GM19239 (cell line): ENCODE measurements around the gene TBP.

Source experiments
- DNase-seq: peaks from one replicate; pipeline ENCODE4 v3.0.0; 2011; ENCODE audit warnings: low spot score; ENCODE audit not compliant: insufficient read length
- FAIRE-seq: peaks from 2 replicates; lab custom pipeline; 2011; peaks lifted over from hg19 to GRCh38; lab: Jason Lieb, UNC

Gene TBP

DNA sequence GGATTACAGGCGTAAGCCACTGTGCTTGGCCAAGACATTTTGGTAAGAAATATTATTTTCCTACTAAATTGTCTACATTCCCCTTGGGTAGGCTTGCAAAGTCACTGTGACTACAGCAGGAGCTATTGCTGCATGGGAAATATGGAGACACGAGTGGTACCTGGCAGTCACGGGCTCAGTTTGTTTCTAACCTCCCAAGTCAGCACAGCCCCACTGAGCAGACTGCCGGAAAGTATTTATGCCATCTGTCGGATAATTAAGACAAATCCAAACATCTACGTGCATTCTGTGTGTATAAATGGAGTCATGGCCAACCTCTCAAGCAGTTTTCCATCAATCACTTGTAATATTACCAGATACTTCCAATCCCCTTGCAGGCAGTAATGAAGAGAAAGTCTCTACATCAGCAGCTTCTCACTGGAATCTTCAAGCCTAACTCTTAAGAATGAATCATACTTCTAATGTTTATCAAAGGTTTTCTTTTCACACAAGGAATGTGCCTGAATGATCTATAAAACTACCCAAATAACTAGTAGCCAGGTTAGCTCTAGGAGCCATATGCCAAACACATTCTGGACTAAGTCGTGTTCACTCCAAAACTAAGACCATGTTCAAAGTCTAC lies 21.2 kb upstream of the TBP start:
- DNase-seq = no peak
- no peak for FAIRE-seq

DNA sequence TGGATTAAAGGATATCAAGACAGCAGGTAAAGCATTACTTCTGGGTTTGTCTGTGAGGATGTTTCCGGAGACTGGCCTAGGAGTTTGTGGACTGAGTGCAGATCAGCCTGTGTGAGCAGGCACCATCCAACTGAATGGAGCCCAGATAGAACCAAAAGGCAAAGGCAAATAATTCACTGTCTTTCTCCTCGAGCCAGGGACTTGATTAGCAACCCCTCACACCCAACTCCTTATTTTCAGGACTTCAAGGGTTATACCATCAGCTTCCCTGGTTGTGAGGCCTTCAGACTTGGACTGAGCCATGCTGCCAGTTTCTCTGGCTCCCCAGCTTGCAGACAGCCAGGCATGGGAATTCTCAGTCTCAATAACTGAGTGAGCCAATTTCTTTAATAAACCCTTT lies 20.4 kb upstream of the TBP start:
- FAIRE-seq = no peak
- no peak for DNase-seq

DNA sequence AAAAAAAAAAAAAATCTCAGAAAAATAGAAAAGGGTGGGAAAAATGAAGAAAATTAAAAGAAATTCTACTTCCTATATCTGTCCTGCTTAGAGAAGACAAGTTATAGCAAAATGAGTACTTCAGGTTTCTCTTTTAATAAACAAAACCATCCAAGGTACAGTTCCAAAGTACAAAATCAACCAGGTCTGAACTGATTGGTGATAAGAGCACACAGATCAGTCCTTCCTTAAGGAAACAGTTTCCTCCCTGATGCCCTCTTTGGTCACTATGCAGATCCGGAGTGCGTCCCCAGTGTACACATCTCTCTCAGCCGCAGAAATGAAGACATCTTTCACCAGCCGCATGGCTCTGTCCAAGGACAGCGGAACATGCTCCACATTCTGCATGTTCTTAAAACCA lies 19.2 kb upstream of the TBP start:
- DNase-seq (no peak), FAIRE-seq (no peak)

DNA sequence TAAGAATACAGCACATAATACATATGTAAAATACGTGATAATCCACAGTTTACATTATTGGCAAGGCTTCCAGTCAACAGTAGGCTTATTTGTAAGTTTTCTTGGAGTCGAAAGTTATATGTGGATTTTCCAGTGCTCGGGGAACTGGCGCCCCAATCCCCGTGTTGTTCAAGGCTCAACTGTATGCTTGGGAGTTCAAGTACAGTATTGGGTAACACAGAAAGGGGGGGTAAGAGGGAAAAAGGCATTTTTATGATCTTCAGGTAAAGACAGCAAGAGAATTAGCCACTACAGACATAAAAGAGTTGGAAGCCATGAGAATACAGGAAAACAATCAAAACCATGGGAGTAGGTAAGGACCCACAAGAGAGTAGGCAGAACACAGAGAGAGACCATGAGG lies 17.5 kb upstream of the TBP start:
- no peak for DNase-seq

DNA sequence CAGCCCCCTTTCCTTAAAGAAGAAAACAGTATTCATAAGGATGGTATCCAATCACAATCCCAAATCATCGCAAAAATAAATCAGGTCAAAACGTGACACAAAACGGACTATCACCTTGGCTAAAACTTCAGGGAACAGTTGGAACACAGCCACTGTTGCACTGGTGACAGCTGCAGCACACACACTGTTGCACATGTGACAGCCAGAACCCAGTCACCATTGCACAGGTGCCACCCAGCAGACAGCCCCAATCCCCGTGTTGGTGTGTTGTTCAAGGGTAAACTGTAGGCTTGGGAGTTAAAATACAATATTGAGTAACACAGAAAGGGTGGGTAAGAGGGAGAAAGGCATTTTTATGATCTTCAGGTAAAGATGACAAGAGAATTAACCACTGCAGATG lies 16.8 kb upstream of the TBP start:
- DNase-seq (no peak), FAIRE-seq (no peak)

More for the DNA sequence above, 17.5 kb upstream of the TBP start:
- FAIRE-seq = no peak

DNA sequence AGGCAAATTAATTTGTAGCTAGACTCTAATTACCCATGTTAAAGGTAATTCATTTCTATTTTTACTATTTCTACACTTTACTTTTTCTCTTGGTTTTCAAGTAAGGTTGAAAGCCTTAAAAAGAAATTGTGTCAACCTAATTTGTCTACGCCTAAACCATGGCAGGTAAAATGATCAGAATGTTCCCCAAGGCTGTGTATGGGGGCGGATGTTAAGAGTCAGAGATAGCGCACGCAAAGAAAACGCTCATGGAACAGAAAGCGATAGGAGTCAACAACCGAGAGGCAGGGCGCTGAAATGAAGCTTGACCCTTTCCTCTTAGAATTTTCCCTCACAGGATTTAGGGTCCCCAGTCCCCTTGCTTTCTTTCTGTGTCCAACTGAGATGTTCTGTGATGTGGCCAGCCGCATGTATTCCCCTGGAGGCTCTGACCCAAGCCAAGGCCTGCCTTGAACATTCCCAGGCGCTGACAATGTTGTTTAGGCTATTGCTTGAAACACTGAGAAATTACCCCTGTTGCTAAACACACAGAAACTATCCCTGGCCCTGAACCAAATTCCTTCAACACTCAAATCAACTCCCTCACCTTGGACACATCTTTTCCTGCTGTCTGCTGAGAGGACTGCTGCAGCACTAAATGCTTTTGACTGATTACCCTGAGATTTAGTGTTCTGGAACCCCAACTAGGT lies 12.0 kb upstream of the TBP start:
- FAIRE-seq = peak; percentile 11
- DNase-seq = no peak

DNA sequence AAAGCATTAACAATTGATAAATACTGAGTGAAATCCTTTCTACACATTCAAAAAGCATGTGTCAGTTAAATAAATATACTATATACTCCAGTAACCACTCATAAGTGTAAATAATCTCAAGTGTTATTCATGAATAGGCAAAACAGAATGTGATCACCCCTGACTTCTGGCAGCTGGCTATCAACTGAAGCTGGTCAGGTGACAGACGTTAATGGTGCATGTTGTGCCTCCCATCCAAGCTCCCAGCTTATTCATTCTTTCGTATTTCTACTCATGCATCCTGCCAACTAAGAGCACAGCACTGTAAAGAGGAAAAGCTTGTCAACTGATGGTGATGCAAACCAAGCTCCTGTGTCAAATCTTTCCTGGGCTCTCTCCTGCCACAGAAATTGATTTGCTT lies 8.8 kb upstream of the TBP start:
- DNase-seq = no peak
- no peak for FAIRE-seq

DNA sequence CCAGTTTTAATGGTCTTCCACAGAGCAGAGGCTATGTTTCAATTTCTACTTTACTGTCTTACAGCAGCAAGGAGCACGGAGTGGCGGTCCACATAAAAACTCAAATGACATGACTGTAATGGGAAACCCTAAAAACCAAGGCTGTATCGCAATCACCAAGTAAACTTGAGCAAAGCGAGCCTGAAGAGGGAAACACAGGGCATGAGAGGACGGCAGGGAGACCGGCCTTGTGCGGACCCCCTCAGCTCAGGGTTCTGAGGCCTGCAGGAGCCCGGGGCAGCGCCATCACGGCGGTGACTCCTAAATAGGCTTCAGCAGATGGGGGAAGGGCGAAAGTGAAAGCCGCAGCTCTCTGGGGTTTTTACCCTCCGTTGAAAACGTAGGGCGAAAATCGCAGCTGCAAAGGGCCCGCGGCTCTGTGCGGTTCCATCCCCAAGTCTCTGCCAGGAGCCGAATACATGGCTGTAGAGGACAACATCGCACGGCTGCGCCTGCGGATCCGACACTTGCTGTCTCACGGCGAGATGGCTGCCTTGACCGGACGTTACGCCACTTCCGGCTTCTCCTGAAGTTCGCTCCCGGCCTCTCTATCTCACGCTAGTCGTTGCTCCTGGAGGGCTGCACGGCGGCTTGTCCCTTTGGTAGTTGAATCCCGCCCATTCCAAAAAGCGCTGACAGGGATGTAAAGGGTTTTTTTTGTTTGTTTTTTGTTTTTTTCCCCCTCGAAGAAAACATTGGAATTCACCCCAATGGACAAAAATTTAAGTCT lies 1.2 kb upstream of the TBP start, which contains the start of gene PSMB1:
PSMB1 (minus strand) TSS at position 543 of the 769 bp plus-strand sequence; CDS start at position 478, 65 bp downstream.
- peak; percentile 93 for FAIRE-seq
- peak; percentile 21 for DNase-seq

DNA sequence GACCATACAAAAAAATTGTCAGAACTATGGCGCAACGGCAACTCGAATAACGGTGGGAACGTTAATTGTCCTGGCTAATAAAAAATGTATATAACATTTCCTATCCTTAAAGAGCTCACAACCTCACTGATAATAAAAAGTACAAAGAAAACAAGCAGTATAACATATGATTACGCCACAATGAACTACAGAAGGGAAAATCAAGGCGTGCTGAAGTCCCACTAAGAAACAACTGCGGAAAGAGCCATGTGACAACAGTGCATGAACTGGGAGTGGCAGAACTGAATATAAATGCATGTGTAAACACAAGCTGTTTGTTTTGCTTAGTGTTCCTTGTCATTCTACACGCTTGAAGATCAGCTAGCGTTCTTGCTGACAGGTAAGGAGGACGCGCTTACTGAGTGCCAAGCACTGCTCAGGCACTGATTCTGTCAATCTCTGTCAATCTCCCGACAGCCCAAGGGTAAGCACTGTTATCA lies 596 bp upstream of the TBP start:
- no peak for DNase-seq
- FAIRE-seq = peak; percentile 14

DNA sequence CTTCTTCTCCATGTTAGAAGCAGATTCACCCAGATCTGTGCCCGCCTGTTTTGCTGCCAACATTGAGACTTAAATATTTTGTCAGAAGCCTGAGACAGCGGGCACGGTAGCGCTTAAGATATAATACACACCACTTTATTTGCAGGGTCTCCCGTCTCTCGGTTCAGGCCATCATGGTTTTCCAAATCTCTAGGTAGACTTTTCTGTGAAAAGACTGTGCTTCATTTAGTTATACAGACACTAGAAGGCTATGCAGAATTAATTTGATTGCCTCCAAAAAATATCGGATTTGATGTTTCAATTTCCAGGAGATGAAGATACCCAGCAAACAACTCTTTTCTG lies 598 bp downstream of the TBP start:
- no peak for FAIRE-seq

DNA sequence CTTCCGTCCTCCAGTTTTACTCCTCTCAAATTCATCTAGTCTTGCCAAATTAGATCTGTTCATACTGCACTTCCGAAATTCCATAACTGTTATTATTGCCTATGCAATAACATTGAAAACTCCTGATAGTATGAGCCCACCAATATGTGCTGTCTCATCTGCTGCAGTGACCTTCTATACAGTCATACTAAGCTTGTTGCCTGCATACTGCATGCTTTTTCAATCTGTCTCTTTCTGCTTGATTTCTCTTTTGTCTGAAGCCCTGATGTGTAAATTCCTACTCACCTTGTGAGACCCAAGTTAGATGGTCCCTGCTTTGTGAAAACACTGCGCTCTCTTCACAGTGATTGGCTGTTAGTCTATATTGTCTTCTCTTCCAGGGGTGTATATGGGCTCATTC lies 1.1 kb downstream of the TBP start:
- FAIRE-seq = no peak

More for the DNA sequence above, 598 bp downstream of the TBP start:
- DNase-seq = no peak

DNA sequence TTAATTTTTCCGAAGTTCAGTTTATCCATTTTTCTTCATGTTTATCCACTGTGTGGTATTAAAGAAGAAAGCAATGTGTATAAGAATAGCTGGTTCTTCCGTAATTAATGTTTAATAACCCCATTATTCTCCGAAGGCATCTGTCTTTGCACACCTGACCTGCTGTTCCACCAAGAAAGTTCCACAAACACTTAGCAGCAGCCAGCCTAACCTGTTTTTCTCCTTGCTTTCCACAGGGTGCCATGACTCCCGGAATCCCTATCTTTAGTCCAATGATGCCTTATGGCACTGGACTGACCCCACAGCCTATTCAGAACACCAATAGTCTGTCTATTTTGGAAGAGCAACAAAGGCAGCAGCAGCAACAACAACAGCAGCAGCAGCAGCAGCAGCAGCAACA lies 7.4 kb downstream of the TBP start:
- FAIRE-seq = no peak

More for the DNA sequence above, 1.1 kb downstream of the TBP start:
- DNase-seq = no peak

DNA sequence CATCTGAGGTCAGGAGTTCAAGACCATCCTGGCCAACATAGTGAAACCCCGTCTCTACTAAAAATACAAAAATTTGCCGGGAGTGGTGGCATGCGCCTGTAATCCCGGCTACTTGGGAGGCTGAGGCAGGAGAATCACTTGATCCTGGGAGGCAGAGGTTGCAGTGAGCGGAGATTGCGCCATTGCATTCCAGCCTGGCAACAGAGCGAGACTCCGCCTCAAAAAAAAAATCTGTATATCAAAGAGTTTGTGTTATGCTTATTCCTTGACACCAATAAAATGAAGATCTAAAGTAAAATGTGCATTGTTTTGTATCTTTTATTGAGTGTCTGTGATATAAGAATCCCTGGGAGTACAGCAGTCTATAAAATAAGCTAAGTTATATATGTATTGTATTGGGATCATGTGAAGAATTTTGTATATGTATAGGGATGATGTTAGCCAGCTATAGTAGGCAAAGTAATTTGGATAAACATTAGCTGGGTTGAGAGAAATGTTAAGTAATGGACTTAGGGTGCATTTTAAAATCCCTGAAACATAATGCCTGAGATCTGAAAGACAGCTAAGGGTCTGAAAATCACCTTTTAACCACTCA lies 10.9 kb downstream of the TBP start:
- DNase-seq = no peak
- no peak for FAIRE-seq

More for the DNA sequence above, 7.4 kb downstream of the TBP start:
- no peak for DNase-seq

DNA sequence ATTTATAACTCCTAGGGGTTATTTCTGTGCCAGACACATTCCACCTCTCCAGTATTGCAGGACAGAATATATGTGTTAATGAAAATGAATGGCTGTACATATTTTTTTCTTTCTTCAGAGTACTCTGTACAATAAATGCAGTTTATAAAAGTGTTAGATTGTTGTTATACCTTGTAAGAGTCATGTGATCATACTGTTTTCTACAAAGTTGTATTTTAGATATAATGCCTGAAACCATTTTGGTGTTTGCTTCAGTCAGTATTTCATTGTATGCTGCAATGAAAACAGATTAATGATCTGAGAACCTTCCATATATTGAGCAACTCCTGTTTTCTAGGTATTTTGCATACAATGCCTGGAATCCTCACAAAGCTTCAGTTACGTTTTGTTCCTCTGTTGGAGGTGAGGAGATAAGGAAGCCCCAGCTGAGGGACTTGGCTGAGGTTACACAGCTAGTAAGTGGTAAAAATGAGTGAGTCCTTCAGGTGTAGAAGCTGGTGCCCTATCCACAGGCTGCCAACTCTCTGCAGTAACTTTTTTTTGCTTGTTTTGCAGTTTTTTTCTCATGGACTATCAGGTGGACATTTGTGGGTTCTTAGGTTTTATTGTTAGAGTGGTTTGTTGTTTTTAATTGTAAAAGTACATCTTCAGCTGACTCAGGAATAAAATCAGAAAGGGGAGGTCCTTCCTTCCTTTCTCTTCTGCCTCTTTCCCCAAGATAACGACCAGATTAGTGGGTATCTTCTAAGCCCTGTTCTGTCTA lies 18.7 kb downstream of the TBP start:
- DNase-seq (no peak), FAIRE-seq (no peak)

DNA sequence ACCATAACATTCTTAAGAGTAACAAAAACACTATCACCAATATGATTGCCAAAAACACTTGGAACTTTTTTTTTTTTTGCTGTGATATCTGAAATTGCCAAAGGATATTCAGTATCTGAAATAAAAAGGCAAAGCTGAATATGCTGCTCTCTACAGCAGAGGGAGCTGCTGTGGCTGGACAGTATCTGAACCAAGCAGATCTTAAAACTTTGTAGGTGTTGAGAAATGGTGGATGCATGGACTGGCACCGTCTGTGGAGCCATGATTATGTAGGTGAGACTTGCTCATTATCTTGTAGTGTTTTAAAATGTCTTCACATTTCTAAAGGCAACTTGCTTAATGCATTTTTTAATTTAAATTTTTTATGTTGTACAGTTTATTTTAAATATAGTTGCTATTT lies 21.1 kb downstream of the TBP start:
- no peak for DNase-seq
- FAIRE-seq = no peak

DNA sequence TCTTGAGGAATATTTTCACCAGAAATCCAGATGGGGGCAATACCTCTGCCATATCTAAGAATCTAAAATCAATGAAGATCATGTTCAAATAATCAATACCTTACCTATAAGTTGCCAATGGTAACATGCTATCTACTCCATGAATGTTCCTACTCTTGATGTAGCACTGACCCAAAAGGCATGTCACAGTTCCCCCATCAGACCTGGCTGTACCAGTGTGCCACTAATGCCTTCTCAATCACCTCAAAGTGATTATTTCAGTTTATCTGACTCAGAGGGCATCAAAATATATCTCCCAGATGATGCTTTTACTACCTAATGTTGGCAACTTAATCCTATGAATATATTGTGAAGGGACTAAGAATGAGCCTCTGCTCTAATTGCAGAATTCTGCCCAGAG lies 24.7 kb downstream of the TBP start:
- DNase-seq (no peak), FAIRE-seq (no peak)

DNA sequence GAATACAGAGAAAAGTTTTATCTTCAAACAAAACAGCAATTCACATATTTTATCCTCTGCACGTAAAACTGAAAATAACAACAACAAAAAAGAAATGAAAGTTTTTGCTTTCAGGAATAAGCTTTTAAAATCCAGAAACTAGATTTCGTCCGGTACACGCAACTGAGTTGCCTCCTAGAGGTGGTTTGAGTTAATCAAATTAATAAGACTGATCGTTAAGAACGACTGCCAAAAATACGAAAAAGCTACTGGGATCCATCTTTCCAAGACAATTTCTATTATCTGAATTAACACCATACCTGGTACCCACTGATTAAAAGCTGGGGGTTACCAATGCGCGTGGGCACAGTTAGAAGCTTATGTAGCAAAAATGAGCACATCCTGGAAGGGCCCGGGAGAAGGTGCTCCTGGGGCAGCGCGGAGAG lies 29.6 kb downstream of the TBP start:
- peak; percentile 55 for FAIRE-seq

DNA sequence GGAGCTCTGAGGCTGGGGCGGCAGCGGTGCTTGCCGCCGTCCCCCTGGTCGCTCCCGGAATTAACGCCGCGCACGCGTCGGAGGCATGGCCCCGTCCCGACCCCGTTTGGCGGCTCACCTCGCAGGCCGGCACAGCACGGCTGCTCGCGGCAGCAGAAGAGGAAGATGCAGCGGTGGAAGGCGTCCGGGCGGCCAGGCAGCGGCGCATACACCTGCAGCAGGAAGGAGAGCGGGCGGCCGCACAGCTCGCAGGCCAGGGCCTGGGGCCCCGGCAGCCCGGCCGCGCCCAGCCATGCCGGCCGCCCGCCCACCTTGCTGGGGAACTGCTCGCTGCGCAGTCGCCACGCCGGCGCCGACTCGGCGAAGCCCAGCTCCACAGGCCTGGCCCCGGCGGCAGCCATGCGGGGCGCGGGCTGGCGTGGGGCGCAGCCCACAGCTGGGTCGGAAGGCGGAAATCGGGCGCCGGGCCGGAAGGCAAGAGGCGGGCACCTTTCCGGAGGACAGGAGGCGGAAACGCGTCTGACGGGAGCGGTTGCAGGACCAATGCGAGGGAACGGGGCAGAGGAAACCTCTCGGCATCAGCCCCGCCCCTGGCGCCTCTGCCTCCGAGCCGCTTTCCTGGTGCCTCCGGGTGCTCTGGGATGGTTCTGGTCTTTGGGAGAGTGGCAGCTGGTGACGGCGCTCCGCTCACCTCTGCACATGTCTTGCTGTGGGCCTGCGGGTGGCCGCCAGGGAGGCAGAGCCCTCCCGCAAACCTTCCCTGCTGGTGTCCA lies 30.2 kb downstream of the TBP start, which contains the start of gene PDCD2:
PDCD2 (minus strand) TSS at position 457 of the 773 bp plus-strand sequence; CDS start at position 401, 56 bp downstream.
- FAIRE-seq = peak; percentile 92

More for the DNA sequence above, 29.6 kb downstream of the TBP start:
- DNase-seq = no peak

DNA sequence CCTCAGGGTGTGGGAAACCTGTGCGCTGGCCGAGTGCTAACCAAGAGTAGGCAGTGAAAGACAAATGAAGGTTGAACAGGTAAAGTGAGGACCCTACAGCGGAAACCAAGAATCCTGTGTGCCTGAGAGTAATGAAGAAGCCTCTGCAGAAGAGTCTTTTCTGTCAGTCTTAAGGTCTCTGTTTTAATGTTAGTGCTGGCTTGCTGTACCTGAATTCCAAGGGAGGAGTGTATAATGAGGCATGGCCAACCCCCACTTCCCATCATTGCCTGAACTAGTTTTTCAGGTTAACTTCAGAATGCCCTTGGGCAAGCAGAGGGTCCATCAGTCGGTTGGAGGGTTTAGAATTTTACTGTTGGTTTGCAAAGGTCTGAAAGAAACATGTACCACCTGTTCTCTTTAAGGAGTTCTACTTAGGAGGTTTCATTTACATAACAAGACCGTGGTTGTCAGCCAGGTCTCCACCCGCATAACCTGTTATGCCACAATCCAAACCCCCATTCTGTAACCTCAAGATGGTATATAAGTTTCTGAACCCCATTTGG lies 30.9 kb downstream of the TBP start:
- FAIRE-seq (peak; percentile 76), DNase-seq (no peak)

More for the DNA sequence above, 30.2 kb downstream of the TBP start, which contains the start of gene PDCD2:
- peak; percentile 91 for DNase-seq
